GM19035 (cell line): Measurements from ENCODE around the gene TNNT1.
"Not testable (repeated sequence)": the region's sequence is repeated elsewhere in the genome, so short reads cannot be mapped to it uniquely, and the experiment has no call there.

ENCODE experiments used
- ATAC-seq: cut with Tn5 transposase; IDR thresholded peaks from one replicate; pipeline ENCODE4 v1.9.1; 2021; ENCODE audit not compliant: unreplicated experiment

Gene TNNT1

DNA sequence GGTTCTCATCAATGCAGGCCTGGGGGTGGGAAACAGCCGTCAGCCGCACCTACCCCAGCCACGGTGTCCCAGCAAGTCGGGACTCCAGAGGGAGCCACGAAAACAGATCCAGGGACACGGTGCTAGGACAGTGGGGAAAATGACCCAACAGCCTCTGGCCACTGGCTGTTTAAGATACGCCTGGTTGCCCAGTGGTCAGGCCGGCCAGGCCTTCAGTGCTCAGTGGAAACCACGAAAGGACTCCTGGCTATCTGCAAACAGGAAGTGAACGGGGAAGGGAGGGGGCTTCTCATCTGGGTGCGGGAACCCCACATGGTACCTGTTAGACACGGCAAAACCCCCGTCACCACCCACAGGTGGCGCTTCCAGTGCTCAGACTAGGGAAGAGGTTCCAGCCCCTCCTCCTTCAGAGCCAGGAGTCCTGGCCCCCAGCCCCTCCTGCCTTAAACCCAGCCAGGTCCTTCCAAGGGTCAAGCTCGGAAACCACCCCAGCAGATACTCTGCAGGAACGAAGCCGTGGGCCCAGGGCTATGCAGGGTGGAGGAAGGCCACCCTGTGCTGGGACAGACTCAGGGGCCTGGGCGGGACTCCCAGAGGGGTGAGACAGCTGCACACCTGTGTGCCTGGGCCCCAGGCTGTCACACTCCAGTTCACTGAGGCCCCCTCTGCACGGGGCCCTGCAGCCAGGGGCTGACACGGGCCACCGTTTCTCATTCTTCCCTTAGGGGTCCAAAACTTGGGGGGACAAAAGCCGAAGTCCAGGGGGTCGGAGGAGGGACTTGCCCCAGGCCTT is 36.0 kb downstream of the TNNT1 start:
- no peak for ATAC-seq

DNA sequence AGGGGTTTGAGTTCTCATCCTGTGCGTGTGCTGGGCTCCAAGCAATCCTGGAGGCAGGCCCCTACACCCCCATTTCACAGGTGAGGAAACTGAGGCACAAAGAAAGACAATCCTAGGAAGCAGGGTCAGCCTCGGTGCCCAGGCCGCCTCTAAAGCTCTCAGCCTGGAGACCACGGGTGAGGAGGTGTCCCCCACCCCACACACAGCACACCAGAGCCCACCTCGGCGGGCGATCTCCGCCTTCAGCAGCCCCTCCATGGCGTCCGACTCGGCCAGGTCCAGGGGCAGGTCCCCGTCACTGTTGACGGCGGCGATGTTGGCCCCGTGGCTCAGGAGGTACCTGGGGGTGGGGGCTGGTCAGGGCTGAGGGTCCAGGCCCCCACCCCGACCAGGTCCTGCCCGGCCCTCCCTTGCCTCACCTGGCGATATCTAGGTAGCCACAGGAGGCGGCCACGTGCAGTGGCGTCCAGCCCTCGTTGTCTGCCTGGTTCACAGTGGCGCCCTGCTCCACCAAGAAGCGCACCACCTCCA is 36.7 kb downstream of the TNNT1 start:
- no peak for ATAC-seq

DNA sequence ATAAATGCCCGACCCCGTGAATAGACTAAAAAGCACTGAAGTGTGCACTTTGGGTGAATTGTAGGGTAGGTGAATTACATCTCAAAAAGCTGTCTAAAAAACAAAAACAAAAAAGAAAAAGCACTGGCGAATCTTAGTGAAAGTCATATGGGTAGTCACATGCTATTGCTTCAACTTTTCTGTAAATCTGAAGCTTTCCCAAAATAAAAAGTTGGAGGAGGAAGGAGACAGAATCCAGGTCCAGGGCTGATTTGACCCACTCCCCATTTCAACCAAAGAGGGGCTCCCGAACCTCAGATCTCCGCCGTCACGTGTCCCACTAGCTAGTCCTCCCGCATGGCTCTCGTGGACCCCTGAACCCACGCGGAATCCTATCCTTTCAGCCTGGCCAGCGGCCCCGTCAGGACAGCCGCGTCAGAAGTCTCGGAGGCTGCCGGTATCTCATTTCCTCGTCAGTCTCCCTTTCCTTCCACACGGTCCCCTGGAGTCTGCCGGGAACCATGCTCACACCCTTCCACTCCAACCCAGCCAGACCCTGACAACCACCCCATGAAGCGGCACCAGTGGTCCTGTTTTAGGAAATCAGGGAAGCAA is 37.7 kb downstream of the TNNT1 start:
- no peak for ATAC-seq

DNA sequence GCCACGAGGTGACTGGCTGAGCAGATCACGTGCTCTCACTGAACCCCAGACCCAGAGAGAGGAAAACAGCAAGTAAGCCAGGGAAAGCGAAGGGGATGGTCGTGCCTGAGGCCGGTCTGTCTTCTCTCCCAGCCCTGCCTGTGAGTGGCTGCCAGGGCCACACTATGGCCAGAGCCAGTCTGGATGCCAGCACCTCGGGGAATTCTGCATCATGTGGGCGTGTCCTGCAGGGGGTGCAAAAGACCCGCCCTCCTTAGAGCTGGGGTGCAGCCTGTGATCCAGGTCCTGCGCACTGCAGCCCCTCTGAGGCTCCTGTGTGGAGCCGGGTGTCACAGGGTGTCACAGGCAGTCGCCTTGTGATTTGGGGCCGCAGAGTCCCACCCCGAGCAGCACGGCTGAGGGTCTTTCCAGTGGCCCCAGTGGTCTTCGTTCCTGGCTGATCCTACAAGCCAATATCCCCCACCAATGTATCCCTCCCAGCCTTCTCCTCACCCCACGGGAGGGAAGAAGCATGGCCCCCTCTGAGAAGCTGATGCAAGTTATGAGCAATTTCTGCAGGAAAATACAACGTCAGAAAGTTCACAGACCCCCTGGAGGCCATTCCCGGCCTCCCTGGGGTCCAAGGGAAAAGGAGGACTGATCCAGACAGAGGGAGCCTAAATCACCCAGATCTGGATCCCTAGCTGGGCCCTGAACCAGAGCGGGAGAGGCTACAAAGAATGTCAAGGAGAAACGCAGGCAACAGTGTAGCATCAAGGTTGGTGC is 39.3 kb downstream of the TNNT1 start:
- no peak for ATAC-seq

DNA sequence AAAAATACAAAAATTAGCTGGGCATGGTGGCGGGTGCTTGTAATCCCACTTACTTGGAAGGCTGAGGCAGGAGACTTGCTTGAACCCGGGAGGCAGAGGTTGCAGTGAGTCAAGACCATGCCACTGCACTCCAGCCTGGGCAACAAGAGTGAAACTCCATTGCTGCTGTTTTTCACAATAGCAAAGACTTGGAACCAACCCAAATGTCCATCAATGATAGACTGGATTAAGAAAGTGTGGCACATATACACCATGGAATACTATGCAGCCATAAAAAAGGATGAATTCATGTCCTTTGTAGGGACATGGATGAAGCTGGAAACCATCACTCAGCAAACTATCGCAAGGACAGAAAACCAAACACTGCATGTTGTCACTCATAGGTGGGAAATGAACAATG is 41.8 kb downstream of the TNNT1 start:
- not testable (repeated sequence) for ATAC-seq

DNA sequence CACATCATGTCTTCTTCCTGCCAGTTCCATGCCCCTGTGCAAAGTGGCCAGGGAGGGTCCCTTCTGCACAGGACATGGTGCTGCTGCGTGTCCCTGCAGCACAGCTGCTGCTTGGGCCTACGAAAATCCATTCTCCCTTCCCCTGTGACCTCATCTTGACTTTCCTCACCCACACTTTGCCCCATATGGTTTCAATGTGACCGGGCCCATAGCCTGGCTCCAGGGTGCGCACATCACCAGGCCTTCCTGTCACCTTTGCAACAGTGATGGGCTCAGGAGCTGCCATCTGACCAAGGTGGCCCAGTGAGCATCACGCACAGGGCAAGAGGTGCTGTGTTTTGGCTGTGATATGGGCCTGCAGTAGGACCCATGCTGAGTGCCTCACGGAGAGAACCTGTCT is 42.4 kb downstream of the TNNT1 start:
- no peak for ATAC-seq

DNA sequence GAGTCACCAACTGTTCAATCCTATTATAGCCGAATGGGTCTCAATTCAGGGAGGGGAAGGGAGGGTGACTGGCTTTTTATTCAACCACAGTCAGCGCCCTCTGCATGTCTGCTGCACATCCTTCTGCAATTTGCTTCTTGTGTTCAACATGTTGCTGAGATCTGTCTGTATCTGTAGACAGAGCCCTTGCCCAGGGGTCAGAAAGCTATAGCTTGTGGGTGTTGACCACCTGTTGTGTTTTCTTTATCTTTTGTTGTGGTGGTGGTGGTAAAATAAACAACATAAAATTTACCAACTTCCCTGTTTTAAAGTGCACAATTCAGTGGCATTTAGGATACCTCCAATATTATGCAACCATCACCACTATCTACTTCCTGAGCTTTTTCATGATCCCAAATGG is 43.8 kb downstream of the TNNT1 start:
- ATAC-seq: no peak

DNA sequence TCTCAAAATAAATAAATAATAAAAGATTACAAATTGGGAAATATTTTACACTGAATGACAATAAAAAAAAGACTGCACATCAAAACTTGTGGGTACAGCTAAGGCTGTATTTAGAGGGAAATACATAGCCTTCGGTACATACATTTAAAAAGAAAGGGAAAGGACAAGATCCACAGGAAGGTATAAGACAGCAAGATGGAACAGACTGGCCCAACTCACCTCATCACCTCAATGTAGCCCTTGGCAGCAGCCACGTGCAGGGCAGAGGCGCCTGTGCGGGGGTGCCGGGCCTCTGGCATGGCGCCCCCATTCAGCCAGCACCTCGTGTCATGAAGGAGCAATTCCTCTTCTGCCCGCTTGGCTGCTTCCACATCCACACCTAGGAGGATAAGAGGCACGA is 45.8 kb downstream of the TNNT1 start:
- ATAC-seq: no peak

DNA sequence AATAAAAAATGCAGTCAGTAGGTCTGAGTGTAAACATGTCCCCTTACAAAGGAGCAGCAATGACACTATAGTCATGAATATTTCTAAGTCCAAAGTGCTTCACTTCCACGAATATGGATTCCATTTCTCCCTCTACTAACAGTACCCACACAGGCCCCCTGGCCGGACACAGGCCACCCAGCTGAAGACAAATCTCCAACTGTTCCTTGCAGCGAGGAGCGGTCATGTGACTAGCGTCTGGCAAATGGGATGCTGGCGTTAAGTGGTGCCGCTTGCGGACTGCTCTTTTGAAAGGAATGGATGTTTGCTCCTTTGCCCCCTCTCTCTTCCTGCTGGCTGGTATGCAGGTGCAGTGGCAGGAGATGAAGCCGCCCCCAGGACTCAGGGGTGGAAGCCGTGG is 47.7 kb downstream of the TNNT1 start:
- no peak for ATAC-seq

DNA sequence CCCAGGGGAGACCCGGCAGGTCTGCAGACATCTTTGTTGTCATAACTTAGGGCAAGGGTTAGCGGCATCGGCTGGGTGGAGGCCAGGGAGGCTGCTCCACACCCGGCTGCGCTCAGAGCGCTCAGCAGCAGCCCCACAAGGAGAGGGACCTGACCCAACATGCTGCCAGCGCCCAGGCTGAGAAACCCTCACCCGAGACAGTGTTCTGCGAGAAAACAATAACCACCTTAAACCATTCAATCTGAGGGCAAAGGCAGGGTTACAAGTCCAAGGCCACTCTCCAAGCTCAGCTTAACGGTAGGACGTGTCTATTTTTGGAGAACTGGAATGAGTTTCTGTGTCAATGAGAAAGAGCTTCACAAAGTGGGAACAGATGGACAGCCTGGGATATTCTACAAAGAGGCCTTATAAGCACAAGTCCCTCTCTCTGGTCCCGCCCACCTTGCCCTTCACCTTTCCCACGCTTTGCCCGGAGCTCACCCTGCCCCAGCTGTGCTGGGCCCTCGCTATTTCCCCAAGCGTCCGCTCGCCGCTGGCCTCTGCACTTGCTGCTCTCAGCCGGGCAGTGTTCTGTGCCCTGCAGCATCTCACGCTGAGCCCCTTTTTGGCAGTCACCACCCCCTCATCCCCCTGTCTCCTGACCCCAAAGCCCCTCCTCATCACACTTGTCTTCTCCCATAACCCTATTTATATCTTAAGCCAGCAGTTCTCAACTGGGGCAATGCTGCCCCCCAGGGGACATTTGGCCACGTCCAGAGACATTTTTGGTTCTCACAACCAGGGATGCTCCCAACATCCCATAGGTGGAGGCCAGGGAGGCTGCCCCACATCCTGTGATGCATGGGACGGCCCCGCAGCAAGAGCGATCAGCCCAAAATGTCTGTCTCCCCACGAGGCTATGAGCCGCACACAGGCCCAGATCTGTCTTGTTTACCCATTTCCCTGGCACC is 49.2 kb downstream of the TNNT1 start:
- ATAC-seq: no peak

DNA sequence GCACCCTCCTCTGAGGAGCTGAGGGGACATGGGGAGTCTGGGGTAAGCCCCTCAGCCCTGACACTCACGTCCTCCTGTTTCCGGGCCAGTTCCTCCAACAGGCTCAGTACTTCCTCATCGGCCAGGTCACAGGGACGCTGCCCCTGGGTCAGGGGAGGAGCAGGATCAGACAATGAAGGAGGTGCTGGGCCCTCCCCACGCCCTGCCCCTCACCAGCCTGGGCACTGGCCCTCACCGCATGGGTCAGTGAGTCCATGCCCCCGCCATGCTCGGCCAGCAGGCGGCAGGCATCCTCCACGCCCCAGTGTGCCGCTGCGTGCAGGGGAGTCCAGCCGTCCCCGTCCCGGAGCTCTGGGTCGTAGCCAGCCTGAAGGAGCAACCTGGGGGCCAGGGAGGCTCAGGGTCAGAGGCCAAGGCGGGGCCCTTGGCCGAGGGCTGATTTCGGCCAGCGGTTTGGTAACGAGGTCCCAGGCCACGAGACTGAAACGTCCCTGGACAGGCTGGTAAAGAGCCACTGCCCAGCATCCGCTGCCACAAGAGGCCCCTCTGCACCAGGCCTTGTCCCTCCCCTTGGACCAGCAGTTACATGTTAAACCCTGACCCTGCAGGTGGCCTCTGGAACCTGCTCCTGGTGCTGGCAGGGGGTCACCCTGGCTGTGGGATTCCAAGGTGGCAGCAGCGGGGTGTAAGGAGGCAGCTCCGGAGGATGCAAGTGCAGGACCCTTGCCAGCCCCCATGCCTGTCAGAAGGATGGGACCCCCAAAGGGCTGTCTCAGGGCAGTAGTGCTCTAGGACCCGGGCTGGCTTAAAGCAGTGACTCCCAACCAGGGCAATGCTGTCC is 50.1 kb downstream of the TNNT1 start:
- ATAC-seq: no peak

DNA sequence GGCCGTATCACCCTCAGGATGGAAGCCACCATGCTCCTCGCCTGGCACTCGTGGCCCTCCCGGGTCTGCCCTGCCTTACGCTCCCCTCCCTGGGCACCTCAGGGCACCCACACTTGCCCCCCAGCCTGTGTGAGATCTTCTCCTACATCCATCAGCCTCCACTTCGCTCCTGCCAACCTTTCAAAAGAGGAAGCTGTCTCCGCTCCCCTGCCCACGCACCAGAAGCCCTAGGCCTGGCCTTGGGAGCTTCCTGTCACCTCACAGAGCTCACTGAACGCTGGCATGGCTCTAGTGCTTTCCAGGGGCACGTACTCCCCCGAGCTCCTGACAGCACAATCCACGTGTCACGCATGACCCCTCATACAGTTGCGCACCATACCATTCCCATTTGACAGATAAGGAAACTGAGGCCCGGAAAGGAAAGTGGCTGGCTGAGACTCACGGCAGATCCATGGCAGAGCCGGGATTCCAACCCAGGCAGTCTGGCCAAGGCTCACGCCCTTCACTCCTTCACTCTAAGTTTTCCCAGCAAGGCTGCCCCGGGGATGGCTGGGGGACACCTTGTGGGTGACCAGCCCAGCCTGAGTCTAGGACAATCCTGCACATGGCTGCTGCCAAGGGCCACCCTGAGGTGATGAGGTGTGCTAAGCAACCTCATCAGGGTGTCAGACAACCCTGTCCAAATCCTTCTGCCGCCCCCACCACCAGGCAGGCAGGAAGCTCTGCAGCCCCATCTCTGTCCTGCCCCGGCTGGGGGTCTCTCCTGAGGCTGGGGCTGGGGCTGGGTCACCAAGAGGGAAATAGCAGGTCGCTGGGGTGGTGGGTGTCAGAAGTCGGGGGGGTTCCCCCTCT is 50.9 kb downstream of the TNNT1 start:
- no peak for ATAC-seq

DNA sequence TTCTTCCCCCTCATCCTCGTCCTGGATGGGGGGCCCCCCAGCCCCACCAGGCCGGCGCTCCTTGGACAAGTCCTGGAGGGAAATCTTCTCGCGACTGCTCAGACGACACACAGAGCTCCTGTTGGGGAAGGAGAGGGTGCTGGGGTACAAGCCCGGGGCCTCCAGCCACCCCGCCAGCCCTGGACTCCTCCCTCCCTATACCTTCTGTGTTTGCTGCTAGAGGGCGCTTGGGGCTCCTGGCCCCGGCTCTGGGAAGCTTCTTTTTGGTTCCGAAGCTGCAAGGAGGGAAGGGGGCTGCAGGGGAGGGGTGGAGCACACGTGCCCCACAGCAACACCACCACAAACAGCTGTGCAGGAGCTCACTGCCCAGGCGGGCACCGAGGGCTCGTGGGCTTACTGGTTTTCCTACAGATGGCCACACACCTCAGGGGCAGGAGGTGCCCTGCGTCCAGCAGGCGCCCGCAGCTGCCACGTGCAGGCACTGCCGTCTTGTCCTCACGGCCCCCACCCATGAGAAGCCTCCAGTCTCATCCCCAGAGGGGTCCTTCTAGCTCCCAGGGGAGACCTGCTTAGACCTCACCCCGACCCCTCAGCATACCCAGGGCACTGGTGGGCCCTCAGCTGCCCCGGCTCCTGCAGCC is 52.8 kb downstream of the TNNT1 start:
- ATAC-seq: no peak

DNA sequence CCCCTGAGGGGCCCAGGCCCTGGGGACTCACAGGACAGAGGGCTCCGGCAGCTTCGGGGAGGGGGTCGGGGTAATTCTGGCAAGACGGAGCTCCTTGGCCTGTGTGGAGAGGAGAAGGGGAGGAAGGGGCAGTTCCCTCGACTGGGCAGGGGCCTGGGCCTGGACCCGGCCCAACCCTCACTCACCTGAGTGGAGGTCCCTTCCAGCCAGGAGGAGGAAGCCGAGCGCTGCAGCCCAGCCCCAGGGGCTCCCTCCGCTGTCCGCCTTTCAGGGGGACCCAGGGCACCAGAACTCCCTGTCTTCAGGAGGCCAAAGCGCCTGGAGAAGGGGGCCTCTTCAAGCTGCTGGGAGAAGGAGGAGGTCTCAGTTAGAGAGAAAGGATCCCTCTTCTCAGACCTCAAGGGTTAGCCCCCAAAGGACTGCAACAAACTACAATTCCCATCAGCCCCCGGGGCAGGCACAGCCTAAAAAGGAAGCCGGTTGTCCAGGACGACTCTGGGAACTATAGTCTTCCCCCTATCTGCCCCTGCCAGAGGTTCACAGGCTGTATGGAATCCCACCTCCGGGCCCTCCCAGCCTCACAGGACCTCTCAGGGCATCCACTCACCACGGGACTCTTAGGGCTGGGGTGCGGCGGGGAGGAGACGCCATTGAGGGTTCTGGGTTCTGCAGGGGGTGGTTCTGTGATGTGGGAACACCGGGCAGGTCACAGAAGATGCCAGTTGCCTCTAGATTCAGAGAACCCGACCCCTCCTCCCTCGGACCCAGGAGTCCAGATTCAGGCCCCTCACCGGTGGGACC is 53.5 kb downstream of the TNNT1 start:
- no peak for ATAC-seq

DNA sequence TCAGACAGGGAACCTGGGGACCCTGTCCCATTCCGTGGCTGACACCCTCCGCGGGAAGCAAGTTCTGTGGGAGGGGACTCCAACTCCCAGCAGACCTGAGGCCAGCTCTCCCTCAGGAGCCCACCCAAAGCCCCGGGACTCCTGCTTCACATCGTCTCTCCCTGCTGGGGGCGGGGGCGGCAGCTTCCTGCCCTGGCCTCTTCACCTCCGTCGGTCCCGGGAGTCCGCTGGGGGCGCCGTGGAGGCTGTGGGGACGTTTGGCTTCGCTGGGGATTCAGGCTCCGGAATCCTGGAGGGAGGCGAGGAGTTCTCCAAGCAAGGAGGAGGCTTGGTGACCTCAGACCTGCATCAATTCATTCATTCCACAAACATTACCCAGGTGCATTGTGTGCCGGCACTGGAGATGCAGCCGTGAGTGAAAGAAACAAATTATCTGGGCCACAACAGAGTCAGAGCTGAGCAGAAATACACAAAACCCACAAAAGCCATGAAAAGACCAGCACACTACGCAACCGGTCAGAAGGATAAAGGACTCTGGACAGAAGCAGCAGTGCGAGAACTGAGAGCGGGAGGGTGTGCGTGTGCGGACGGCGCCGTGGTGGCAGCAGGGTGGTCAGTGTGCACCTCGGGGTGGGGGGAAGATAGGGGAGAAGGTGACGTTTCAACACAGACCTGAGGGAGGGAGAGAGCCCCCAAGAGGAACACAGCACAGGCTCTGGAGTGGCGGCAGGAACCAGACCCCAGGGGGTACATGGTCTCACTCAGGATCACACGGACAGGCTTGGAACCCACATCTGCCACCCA is 54.3 kb downstream of the TNNT1 start:
- no peak for ATAC-seq

DNA sequence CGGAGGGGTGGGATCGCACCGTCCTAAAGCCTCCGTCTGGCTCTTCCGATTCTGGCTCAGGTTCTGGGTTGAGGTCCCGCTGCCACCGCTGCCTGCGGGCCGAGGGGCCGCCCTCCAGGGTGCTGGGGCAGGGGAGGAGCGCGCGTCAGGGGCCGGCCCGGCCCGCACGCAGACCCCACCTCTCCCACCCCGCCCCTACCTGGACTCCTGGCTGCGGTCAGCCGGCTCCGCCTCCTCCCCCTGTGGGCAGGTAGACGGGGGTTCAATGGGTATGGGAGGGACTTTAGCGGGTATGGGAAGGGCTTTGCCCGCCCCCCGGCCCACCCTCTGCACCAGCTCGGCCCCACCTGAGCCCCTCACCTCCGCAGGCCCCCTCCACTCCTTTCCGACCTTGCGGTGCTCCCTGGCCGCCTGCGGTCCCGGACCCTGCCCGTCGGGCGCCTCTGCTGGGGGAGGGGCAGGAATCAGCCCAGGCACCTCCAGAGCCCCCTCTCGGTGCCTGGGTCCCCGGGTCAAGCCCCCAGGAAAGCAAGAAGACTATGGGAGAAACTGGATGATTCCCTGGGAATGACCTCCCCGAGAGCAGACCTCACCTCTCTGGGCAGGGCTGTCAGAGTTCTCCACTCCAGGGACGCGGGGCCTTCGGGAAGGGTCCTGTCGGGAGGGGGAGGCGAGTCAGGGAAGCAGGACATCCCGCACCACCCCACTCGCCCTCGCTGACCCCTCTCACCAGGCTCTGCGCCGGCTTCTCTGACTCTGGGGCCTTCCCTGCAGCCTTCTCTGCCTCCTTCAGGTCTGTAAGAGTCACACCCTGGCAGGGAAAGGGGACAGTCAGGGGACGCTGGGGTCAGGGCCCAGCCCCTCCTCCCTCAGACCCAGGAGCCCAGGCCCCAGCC is 56.3 kb downstream of the TNNT1 start:
- no peak for ATAC-seq
